VCaP (cell line): ENCODE measurements around the gene ZNF460.

Experiments
- H3K27ac ChIP-seq: fragments of 450-650 bp; 2 replicates; pipeline ENCODE4 v1.5.1; 2017
- CTCF ChIP-seq: fragments of 450-650 bp; conservative IDR thresholded peaks from 2 replicates; pipeline ENCODE4 v1.5.1; 2017; ENCODE audit warnings: mild to moderate bottlenecking, moderate library complexity

ZNF460 gene

GRCh38 chr19:57280962-57281400 is 696 bp downstream of the ZNF460 start:
- H3K27ac ChIP-seq = peak overlapping the region; percentile 99
- no peak for TF ChIP-seq CTCF

- no peak for TF ChIP-seq CTCF
Measured at GRCh38 chr19:57282011-57282643, 1.8 kb downstream of the ZNF460 start.

GRCh38 chr19:57288373-57288772 is 8.1 kb downstream of the ZNF460 start:
- TF ChIP-seq CTCF = no peak
- no peak overlapping the region for H3K27ac ChIP-seq

More at GRCh38 chr19:57282011-57282643, 1.8 kb downstream of the ZNF460 start:
- peak overlapping the region; percentile 99 for H3K27ac ChIP-seq

GRCh38 chr19:57290970-57291369 is 10.7 kb downstream of the ZNF460 start:
- no peak for TF ChIP-seq CTCF
- no peak overlapping the region for H3K27ac ChIP-seq

- no peak overlapping the region for H3K27ac ChIP-seq
- no peak for TF ChIP-seq CTCF
Measured at GRCh38 chr19:57292547-57292946, 12.3 kb downstream of the ZNF460 start.

- no peak for TF ChIP-seq CTCF
- no peak overlapping the region for H3K27ac ChIP-seq
Measured at GRCh38 chr19:57293719-57294118, 13.4 kb downstream of the ZNF460 start.

GRCh38 chr19:57302020-57302465 is 21.8 kb downstream of the ZNF460 start:
- TF ChIP-seq CTCF = no peak
- no peak overlapping the region for H3K27ac ChIP-seq
